H1 (cell line): ENCODE measurements around the gene KIFC1. TPM values are rescaled to one million over a fixed set of nuclear protein-coding genes. Genes with fewer than 3 reads are reported as not detected.

Source experiments
- BRCA1 ChIP-seq: IDR thresholded peaks from 2 replicates; pipeline ENCODE4 v1.6.1; 2012; ENCODE audit warnings: low read depth, low read length, improper control_type of control experiment
- CHD7 ChIP-seq: fragments of 300-600 bp; sonication (generic); IDR thresholded peaks from 2 replicates; pipeline ENCODE4 v1.7.1; 2012; ENCODE audit warnings: low read length, moderate library complexity, mild to moderate bottlenecking, inconsistent platforms; ENCODE audit not compliant: insufficient replicate concordance
- HDAC2 ChIP-seq, 2 experiments: fragments of 300-600 bp in 1 of 2; sonication (generic) in 1 of 2; IDR thresholded peaks; 2 replicates each; pipeline ENCODE4 v1.6.1; 2011 to 2012; ENCODE audit warnings: low read depth in 2 of 2, low read length in 2 of 2, mild to moderate bottlenecking in 2 of 2, moderate library complexity in 2 of 2, borderline replicate concordance in 1 of 2, inconsistent platforms in 1 of 2
- KDM4A ChIP-seq: IDR thresholded peaks from one replicate; pipeline ENCODE4 v1.7.1; 2012; ENCODE audit warnings: low read depth, mild to moderate bottlenecking, moderate library complexity, low read length, inconsistent platforms; ENCODE audit not compliant: severe bottlenecking
- TBP ChIP-seq: IDR thresholded peaks from 2 replicates; pipeline ENCODE4 v1.6.1; 2011; ENCODE audit warnings: low read depth, low read length, improper control_type of control experiment
- polyA plus RNA-seq, 7 experiments: library from polyadenylated mRNA; depleted of rRNA in 3 of 7; stranded (reverse) in 5 of 7; unstranded in 2 of 7; fragments of >200 nt in 5 of 7; fragments of 200-250 nt in 2 of 7; gene quantifications; 1 replicate in 5 of 7; 2 replicates in 1 of 7; 4 replicates in 1 of 7; pipeline versions ENCODE4 v1.2.1 to v1.2.3, GENCODE V29; 2011 to 2013; ENCODE audit warnings: missing spikeins in 2 of 7, mixed read lengths in 2 of 7
- total RNA-seq: library from RNA; stranded (reverse); fragmentation: NEBNext Ultra II Directional; extraction: Animal tissue kit (Norgen Biotek cat#: 25700); gene quantifications from 2 replicates; pipeline ENCODE4 v1.2.1, GENCODE V29; 2021
- TF ChIP-seq, protein P1 (sequence below): IDR thresholded peaks from 2 replicates; pipeline ENCODE4 v1.6.1; 2012; ENCODE audit warnings: low read length, inconsistent platforms
- TF ChIP-seq, protein P2 (sequence below), 3 experiments: IDR thresholded peaks; 1 replicate in 2 of 3; 2 replicates in 1 of 3; pipeline versions ENCODE4 v1.5.1 to v1.6.1; 2011; ENCODE audit warnings: low read length in 3 of 3, mild to moderate bottlenecking in 3 of 3, inconsistent platforms in 2 of 3, low read depth in 1 of 3, moderate library complexity in 1 of 3; ENCODE audit not compliant: insufficient read depth in 1 of 3; ENCODE audit errors: control extremely low read depth in 1 of 3

The KIFC1 gene
- total and polyA plus RNA-seq, 2 of the 8 experiments (the other 6 are each of a cell fraction or from before 2014, with no cell fraction given): 46.6 to 64.3 TPM

DNA sequence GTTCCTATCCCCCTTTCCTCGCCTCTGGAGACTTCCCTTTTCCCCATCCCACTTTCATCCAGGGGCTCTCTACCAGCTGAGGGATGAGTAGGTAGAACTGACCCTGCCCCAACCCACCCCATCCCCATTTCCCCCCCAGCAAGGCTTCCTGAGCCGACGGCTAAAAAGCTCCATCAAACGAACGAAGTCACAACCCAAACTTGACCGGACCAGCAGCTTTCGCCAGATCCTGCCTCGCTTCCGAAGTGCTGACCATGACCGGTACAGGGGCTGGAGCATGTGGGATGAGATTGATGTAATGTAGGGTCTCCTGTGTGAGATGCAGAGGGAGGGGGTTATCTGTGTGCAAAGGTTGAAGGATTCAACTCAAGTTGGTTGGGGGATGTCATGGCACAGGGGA, 40.9 kb downstream of the KIFC1 start (continued):
- TF ChIP-seq CHD7 (no peak), KDM4A (no peak), HDAC2 (IDR thresholded peaks at IDR 0.05; ENCODE audit: borderline replicate concordance in 1 of 2, low read depth in 2 of 2, low read length in 2 of 2) (no peak), BRCA1 (no peak), TBP (no peak)
- TF ChIP-seq, protein P1, sequence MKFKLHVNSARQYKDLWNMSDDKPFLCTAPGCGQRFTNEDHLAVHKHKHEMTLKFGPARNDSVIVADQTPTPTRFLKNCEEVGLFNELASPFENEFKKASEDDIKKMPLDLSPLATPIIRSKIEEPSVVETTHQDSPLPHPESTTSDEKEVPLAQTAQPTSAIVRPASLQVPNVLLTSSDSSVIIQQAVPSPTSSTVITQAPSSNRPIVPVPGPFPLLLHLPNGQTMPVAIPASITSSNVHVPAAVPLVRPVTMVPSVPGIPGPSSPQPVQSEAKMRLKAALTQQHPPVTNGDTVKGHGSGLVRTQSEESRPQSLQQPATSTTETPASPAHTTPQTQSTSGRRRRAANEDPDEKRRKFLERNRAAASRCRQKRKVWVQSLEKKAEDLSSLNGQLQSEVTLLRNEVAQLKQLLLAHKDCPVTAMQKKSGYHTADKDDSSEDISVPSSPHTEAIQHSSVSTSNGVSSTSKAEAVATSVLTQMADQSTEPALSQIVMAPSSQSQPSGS: no peak
- TF ChIP-seq, protein P2, sequence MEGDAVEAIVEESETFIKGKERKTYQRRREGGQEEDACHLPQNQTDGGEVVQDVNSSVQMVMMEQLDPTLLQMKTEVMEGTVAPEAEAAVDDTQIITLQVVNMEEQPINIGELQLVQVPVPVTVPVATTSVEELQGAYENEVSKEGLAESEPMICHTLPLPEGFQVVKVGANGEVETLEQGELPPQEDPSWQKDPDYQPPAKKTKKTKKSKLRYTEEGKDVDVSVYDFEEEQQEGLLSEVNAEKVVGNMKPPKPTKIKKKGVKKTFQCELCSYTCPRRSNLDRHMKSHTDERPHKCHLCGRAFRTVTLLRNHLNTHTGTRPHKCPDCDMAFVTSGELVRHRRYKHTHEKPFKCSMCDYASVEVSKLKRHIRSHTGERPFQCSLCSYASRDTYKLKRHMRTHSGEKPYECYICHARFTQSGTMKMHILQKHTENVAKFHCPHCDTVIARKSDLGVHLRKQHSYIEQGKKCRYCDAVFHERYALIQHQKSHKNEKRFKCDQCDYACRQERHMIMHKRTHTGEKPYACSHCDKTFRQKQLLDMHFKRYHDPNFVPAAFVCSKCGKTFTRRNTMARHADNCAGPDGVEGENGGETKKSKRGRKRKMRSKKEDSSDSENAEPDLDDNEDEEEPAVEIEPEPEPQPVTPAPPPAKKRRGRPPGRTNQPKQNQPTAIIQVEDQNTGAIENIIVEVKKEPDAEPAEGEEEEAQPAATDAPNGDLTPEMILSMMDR (IDR thresholded peaks at IDR 0.05; ENCODE audit: control extremely low read depth in 1 of 3, insufficient read depth in 1 of 3, low read depth in 1 of 3, low read length in 3 of 3): no peak
